GM12878 (cell line): ENCODE results near the gene MSH3. TPM values are rescaled to one million over a fixed set of nuclear protein-coding genes. Genes with fewer than 3 reads are reported as not detected.

Experiments
- ATAC-seq: fragments of 200-7000 bp; cut with Tn5 transposase; 3 replicates; pipeline ENCODE4 v1.9.1; 2020; ENCODE audit warnings: mild to moderate bottlenecking, moderate library complexity
- BruUV-seq: library from RNA; stranded (reverse); fragments of 400-500 nt; replicated peaks from 2 replicates; lab custom pipeline; 2021; lab: Mats Ljungman, UMichigan
- CTCF ChIA-PET: fragments of 300-600 bp; sonication (Branson Sonifier 250); formaldehyde crosslinking; extraction: SDS; loops from one replicate; lab custom pipeline; 2021; ENCODE audit warnings: inconsistent platforms; lab: Yijun Ruan, JAX
- POLR2A ChIA-PET: fragments of 350-600 bp; formaldehyde crosslinking; extraction: SDS; loops from one replicate; lab custom pipeline; 2021; ENCODE audit warnings: inconsistent platforms; lab: Charles Lee
- RAD21 ChIA-PET: fragments of 300-600 bp; sonication (Branson Sonifier 250); formaldehyde crosslinking; loops from one replicate; lab custom pipeline; 2023; ENCODE audit warnings: antibody characterized with exemption; ENCODE audit not compliant: unreplicated experiment; lab: Charles Lee
- SMC1A ChIA-PET: fragments of 300-600 bp; sonication (Branson Sonifier 250); formaldehyde crosslinking; loops from one replicate; lab custom pipeline; 2023; ENCODE audit not compliant: unreplicated experiment, uncharacterized antibody; lab: Charles Lee
- DNase-seq: peaks from one replicate; pipeline ENCODE4 v3.0.0-alpha.2; 2011; ENCODE audit warnings: low read depth, low spot score
- FAIRE-seq: peaks from 3 replicates; lab custom pipeline; 2011; peaks lifted over from hg19 to GRCh38; lab: Jason Lieb, UNC
- H2AFZ ChIP-seq: 2 replicates; pipeline ENCODE4 v1.6.0; 2011; ENCODE audit warnings: low read depth, low read length, control low read depth; ENCODE audit not compliant: control insufficient read depth
- H3K27ac ChIP-seq: 2 replicates; pipeline ENCODE4 v1.5.1; 2011; ENCODE audit warnings: control low read depth; ENCODE audit not compliant: control insufficient read depth, insufficient read depth
- H3K27me3 ChIP-seq, 2 experiments: replicated peaks in 1 of 2; 2 replicates each; pipeline versions ENCODE4 v1.6.0 to v1.6.1; 2011; ENCODE audit warnings: low read length in 1 of 2; ENCODE audit not compliant: control insufficient read depth in 2 of 2, insufficient read depth in 2 of 2
- H3K36me3 ChIP-seq, 2 experiments: 2 replicates each; pipeline ENCODE4 v1.5.1; 2011; ENCODE audit warnings: low read length in 1 of 2; ENCODE audit not compliant: control insufficient read depth in 2 of 2, insufficient read depth in 2 of 2
- H3K4me1 ChIP-seq: 2 replicates; pipeline ENCODE4 v1.6.1; 2011; ENCODE audit warnings: mild to moderate bottlenecking, low read length, moderate library complexity, mixed read lengths; ENCODE audit not compliant: control insufficient read depth, insufficient read depth
- H3K4me2 ChIP-seq: 2 replicates; pipeline ENCODE4 v1.6.0; 2011; ENCODE audit warnings: control low read depth; ENCODE audit not compliant: control insufficient read depth, insufficient read depth
- H3K4me3 ChIP-seq: fragments of 200-600 bp; sonication (generic); 2 replicates; pipeline ENCODE4 v1.5.1; 2016
- H3K79me2 ChIP-seq: 2 replicates; pipeline ENCODE4 v1.6.0; 2011; ENCODE audit warnings: low read length; ENCODE audit not compliant: control insufficient read depth, insufficient read depth
- H3K9ac ChIP-seq: 2 replicates; pipeline ENCODE4 v1.8.0; 2011; ENCODE audit warnings: low read length, control low read depth, mixed read lengths; ENCODE audit not compliant: control insufficient read depth, insufficient read depth
- H3K9me3 ChIP-seq: replicated peaks from 3 replicates; pipeline ENCODE4 v1.5.1; 2011; ENCODE audit warnings: mild to moderate bottlenecking, low read length; ENCODE audit not compliant: control insufficient read depth, insufficient read depth
- H4K20me1 ChIP-seq: 2 replicates; pipeline ENCODE4 v1.6.0; 2011; ENCODE audit not compliant: control insufficient read depth, insufficient read depth
- IKZF1 ChIP-seq: fragments of 450-650 bp; conservative IDR thresholded peaks from 2 replicates; pipeline ENCODE4 v1.6.1; 2017; ENCODE audit warnings: antibody characterized with exemption, mild to moderate bottlenecking
- TCF12 ChIP-seq: IDR thresholded peaks from 2 replicates; pipeline ENCODE4 v1.6.1; 2011; ENCODE audit warnings: low read depth, mild to moderate bottlenecking, low read length
- WGBS: methylation state at CpG from one replicate; pipeline ENCODE4 v1.1.6; 2016; ENCODE audit warnings: low lambda C conversion rate; ENCODE audit not compliant: insufficient replicate concordance, insufficient coverage; ENCODE audit errors: missing lambda C conversion rate; 5-methylcytosine and 5-hydroxymethylcytosine counted together
- in situ Hi-C: fragments of 300-500 bp; cut with MboI; formaldehyde crosslinking; loops from 9 replicates; pipeline ENCODE4 v1.14.3; 2018; ENCODE audit warnings: mixed read lengths
- intact Hi-C: fragments of 100-400 bp; cut with micrococcal nuclease; formaldehyde crosslinking; loops from one replicate; pipeline ENCODE4 v1.14.2; 2022; ENCODE audit not compliant: unreplicated experiment
- polyA plus RNA-seq, 11 experiments: library from polyadenylated mRNA; depleted of rRNA in 4 of 11; unstranded in 6 of 11; stranded (reverse) in 5 of 11; fragments of >200 nt; fragmentation: Nextera tagmentation in 4 of 11; fragmentation: Illumina TruSeq in 1 of 11; extraction: Ambion mirVana in 4 of 11; extraction: Trizol in 1 of 11; gene quantifications; 1 replicate in 1 of 11; 2 replicates in 10 of 11; pipeline versions ENCODE4 v1.2.1 to v1.2.3, GENCODE V29; 2011 to 2016; ENCODE audit warnings: inconsistent platforms in 2 of 11, missing spikeins in 2 of 11, low read depth in 1 of 11
- total RNA-seq, 4 experiments: library from RNA; depleted of rRNA in 3 of 4; stranded (reverse); fragments of >200 nt in 3 of 4; fragmentation: Illumina TruSeq in 1 of 4; extraction: Trizol in 1 of 4; gene quantifications; 2 replicates each; pipeline versions ENCODE4 v1.2.1 to v1.2.3, GENCODE V29; 2013 to 2021
- TF ChIP-seq, protein P1 (sequence below): fragments of 450-650 bp; IDR thresholded peaks from 2 replicates; pipeline ENCODE4 v1.6.1; 2017; ENCODE audit warnings: antibody characterized with exemption, mild to moderate bottlenecking, moderate library complexity

Gene MSH3
- total and polyA plus RNA-seq, 10 of the 15 experiments (the other 5 are each of a cell fraction or from before 2014, with no cell fraction given): 4.7 to 17.5 (median 12.2) TPM

DNA sequence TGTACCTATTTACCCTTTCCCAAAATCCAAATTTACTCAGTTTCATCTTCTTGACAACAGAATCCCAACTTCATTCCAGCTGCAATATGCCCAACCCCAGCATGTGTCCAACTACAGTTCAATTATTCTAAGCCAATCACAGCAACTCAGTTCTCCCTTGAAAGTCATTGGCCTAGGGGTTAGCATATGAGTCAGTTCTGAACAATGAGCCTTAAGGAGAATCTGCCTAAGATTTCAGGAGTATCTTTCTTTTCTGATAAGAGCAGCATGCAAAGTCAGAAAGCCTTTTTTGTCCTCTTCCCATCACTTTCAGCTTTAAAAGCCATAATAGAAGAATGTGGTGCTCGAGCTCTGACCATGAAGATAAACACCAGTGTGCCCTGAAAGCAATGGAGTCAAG is 261.3 kb downstream of the MSH3 start (continued):
- TF ChIP-seq, protein P1, sequence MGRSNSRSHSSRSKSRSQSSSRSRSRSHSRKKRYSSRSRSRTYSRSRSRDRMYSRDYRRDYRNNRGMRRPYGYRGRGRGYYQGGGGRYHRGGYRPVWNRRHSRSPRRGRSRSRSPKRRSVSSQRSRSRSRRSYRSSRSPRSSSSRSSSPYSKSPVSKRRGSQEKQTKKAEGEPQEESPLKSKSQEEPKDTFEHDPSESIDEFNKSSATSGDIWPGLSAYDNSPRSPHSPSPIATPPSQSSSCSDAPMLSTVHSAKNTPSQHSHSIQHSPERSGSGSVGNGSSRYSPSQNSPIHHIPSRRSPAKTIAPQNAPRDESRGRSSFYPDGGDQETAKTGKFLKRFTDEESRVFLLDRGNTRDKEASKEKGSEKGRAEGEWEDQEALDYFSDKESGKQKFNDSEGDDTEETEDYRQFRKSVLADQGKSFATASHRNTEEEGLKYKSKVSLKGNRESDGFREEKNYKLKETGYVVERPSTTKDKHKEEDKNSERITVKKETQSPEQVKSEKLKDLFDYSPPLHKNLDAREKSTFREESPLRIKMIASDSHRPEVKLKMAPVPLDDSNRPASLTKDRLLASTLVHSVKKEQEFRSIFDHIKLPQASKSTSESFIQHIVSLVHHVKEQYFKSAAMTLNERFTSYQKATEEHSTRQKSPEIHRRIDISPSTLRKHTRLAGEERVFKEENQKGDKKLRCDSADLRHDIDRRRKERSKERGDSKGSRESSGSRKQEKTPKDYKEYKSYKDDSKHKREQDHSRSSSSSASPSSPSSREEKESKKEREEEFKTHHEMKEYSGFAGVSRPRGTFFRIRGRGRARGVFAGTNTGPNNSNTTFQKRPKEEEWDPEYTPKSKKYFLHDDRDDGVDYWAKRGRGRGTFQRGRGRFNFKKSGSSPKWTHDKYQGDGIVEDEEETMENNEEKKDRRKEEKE: no peak
- TF ChIP-seq, all 136 proteins: peak for 0

- SMC1A ChIA-PET: no interaction called here
- Histone ChIP-seq H3K79me2 (no peaks in the 10 kb centered on the region), H3K4me3 (no peak overlapping the region), H3K4me2 (no peak overlapping the region), H3K36me3 (no peaks in the 10 kb centered on the region), H3K9me3 (no peaks in the 10 kb centered on the region), H3K9ac (no peak overlapping the region), H4K20me1 (no peaks in the 10 kb centered on the region), H3K27me3 (no peaks in the 10 kb centered on the region), H3K4me1 (peaks cover 4% of the 10 kb centered on the region; the same call in 1 of the 2 replicates), H3K27ac (no peak overlapping the region), H2AFZ (no peak overlapping the region)
- RAD21 ChIA-PET: no interaction called here
- ATAC-seq (no peak), DNase-seq (no peak), FAIRE-seq (no peak)
- 97% methylated on average over 4 of the region's 4 CpGs for WGBS
- TF ChIP-seq IKZF1 (no peak), TCF12 (no peak)
- intact Hi-C loops (no loop called here), in situ Hi-C loops (no loop called here)
- no TSS peak for BruUV-seq
- CTCF ChIA-PET: interaction anchor here (1.1 kb wide), 1 partner anchor 19 kb away, joined by 3 read pairs; no protein-coding TSS in a partner anchor
- POLR2A ChIA-PET: no interaction called here
These were observed 262.2 kb downstream of the MSH3 start for GRCh38 chr5:80916676-80917075.
